ENCODE data around the gene NR2F1.

GRCh38 chr5:93585041-93585766, 2.2 kb downstream of the NR2F1 start:
- TF ChIP-seq, protein P1, sequence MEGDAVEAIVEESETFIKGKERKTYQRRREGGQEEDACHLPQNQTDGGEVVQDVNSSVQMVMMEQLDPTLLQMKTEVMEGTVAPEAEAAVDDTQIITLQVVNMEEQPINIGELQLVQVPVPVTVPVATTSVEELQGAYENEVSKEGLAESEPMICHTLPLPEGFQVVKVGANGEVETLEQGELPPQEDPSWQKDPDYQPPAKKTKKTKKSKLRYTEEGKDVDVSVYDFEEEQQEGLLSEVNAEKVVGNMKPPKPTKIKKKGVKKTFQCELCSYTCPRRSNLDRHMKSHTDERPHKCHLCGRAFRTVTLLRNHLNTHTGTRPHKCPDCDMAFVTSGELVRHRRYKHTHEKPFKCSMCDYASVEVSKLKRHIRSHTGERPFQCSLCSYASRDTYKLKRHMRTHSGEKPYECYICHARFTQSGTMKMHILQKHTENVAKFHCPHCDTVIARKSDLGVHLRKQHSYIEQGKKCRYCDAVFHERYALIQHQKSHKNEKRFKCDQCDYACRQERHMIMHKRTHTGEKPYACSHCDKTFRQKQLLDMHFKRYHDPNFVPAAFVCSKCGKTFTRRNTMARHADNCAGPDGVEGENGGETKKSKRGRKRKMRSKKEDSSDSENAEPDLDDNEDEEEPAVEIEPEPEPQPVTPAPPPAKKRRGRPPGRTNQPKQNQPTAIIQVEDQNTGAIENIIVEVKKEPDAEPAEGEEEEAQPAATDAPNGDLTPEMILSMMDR (conservative IDR thresholded peaks at IDR 0.05) = no peak
- no peak for TF ChIP-seq EZH2 (IDR thresholded peaks at IDR 0.05; ENCODE audit: low read depth)
